ENCODE measurements around the gene CTSW. TPM values are rescaled to one million over a fixed set of nuclear protein-coding genes. Genes with fewer than 3 reads are reported as not detected.

Gene CTSW
- total RNA-seq, 1 donor from 2014 or later, result not detected

GRCh38 chr11:65882120-65883057 is 2.8 kb downstream of the CTSW start:
- TF ChIP-seq CTCF (IDR thresholded peaks at IDR 0.05), result no peak
- Mint-ChIP-seq H3K36me3 (ENCODE audit: low read depth) (peaks cover 18% of the 10 kb centered on the region), H3K27ac (ENCODE audit: unreplicated experiment) (no peak overlapping the region), H3K9me3 (ENCODE audit: low read depth) (no peaks in the 10 kb centered on the region), H3K4me1 (ENCODE audit: low read depth) (peaks cover 20% of the 10 kb centered on the region), H3K27me3 (ENCODE audit: low read depth) (no peaks in the 10 kb centered on the region), H3K4me3 (ENCODE audit: unreplicated experiment) (no peak overlapping the region)
- DNase-seq (ENCODE audit: low spot score), result peak; percentile 81

- peak; percentile 68 for DNase-seq (ENCODE audit: low spot score)
- Mint-ChIP-seq H3K4me1 (ENCODE audit: low read depth) (peaks cover 26% of the 10 kb centered on the region), H3K27me3 (ENCODE audit: low read depth) (no peaks in the 10 kb centered on the region), H3K27ac (ENCODE audit: unreplicated experiment) (no peak overlapping the region), H3K4me3 (ENCODE audit: unreplicated experiment) (no peak overlapping the region), H3K36me3 (ENCODE audit: low read depth) (peaks cover 19% of the 10 kb centered on the region), H3K9me3 (ENCODE audit: low read depth) (no peaks in the 10 kb centered on the region)
- TF ChIP-seq CTCF (IDR thresholded peaks at IDR 0.05), result no peak
Measured at GRCh38 chr11:65883058-65883761, 3.6 kb downstream of the CTSW start.

GRCh38 chr11:65883786-65884715 is 4.4 kb downstream of the CTSW start:
- DNase-seq (ENCODE audit: low spot score), result no peak
- peak overlapping the region; percentile 54 for H3K27ac Mint-ChIP-seq (ENCODE audit: unreplicated experiment)
- no peaks in the 10 kb centered on the region for H3K9me3 Mint-ChIP-seq (ENCODE audit: low read depth)
- H3K27me3 Mint-ChIP-seq (ENCODE audit: low read depth), result no peaks in the 10 kb centered on the region
- no peak overlapping the region for H3K4me3 Mint-ChIP-seq (ENCODE audit: unreplicated experiment)
- H3K4me1 Mint-ChIP-seq (ENCODE audit: low read depth), result peaks cover 32% of the 10 kb centered on the region
- H3K36me3 Mint-ChIP-seq (ENCODE audit: low read depth), result peaks cover 20% of the 10 kb centered on the region
- TF ChIP-seq CTCF (IDR thresholded peaks at IDR 0.05), result no peak

- Mint-ChIP-seq H3K9me3 (ENCODE audit: low read depth) (no peaks in the 10 kb centered on the region), H3K4me1 (ENCODE audit: low read depth) (peaks cover 39% of the 10 kb centered on the region), H3K36me3 (ENCODE audit: low read depth) (peaks cover 20% of the 10 kb centered on the region), H3K4me3 (ENCODE audit: unreplicated experiment) (no peak overlapping the region), H3K27me3 (ENCODE audit: low read depth) (no peaks in the 10 kb centered on the region), H3K27ac (ENCODE audit: unreplicated experiment) (peak overlapping the region; percentile 54)
- TF ChIP-seq CTCF (IDR thresholded peaks at IDR 0.05), result peak; percentile 100
- DNase-seq (ENCODE audit: low spot score), result no peak
Measured at GRCh38 chr11:65884716-65885092, 5.1 kb downstream of the CTSW start.

Measured in chondrocyte (in vitro differentiated cells).